Erythroblast (primary cell): ENCODE measurements around the gene MAMLD1.

Experiments
- GATA1 ChIP-seq: IDR thresholded peaks from 2 replicates; pipeline ENCODE4 v1.6.1; 2011; ENCODE audit warnings: low read depth, mild to moderate bottlenecking, control low read depth, low read length, moderate library complexity
- POLR2A ChIP-seq: IDR thresholded peaks from 2 replicates; pipeline ENCODE4 v1.6.1; 2011; ENCODE audit warnings: mild to moderate bottlenecking, low read length

DNA sequence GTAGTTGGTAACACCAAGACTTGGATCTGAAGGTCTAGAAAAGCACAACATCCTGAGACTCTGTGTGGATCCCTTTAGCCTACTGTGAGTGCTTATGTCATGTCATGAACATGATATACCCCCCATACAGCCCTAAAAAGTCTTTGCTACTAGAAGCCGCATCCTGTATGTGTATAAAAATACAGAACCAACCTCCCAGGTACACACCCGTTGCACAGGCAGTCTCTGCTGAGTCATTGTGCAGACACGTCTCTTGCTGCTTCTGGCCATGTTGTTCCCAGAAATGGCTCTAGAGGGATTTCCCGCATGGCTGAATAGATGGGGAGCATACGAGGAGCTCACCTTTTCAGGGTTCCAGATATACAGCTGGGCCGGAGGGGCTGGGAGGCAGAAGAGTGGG is 93.3 kb downstream of the MAMLD1 start:
- TF ChIP-seq POLR2A (no peak), GATA1 (no peak)
